Small intestine (tissue), 7 donors: Measurements from ENCODE around the gene VASH1. TPM values are rescaled to one million over a fixed set of nuclear protein-coding genes. Genes with fewer than 3 reads are reported as not detected.
A peak's percentile ranks its signal among the peaks of the same experiment; 100 is the strongest.

Source experiments
- DNase-seq, 2 donors: peaks; one replicate each; pipeline versions ENCODE4 v3.0.0 to v3.0.0-alpha.2; 2013
- FAIRE-seq: peaks from 2 replicates; lab custom pipeline; 2012; peaks lifted over from hg19 to GRCh38; lab: Jason Lieb, UNC
- H3K27ac ChIP-seq, 3 donors: one replicate each; pipeline ENCODE4 v1.5.1; 2013; ENCODE audit warnings: low read length in 2 of 3, mild to moderate bottlenecking in 2 of 3, control low read depth in 1 of 3, inconsistent platforms in 1 of 3, low read depth in 1 of 3, moderate library complexity in 1 of 3
- H3K27me3 ChIP-seq, 3 donors: one replicate each; pipeline ENCODE4 v1.6.1; 2013; ENCODE audit warnings: low read length in 3 of 3, inconsistent platforms in 1 of 3; ENCODE audit not compliant: control insufficient read depth in 3 of 3, insufficient read depth in 3 of 3
- H3K36me3 ChIP-seq, 3 donors: one replicate each; pipeline ENCODE4 v1.6.1; 2013; ENCODE audit warnings: low read length in 3 of 3, inconsistent platforms in 1 of 3, low read depth in 1 of 3, mild to moderate bottlenecking in 1 of 3, moderate library complexity in 1 of 3; ENCODE audit not compliant: control insufficient read depth in 3 of 3, insufficient read depth in 2 of 3
- H3K4me1 ChIP-seq, 3 donors: one replicate each; pipeline ENCODE4 v1.6.1; 2013; ENCODE audit warnings: low read length in 2 of 3, inconsistent platforms in 1 of 3, low read depth in 1 of 3, mild to moderate bottlenecking in 1 of 3, moderate library complexity in 1 of 3; ENCODE audit not compliant: control insufficient read depth in 3 of 3, insufficient read depth in 2 of 3
- H3K4me3 ChIP-seq, 3 donors: one replicate each; pipeline ENCODE4 v1.5.1; 2013; ENCODE audit warnings: low read length in 3 of 3, control low read depth in 1 of 3, inconsistent platforms in 1 of 3, low read depth in 1 of 3, mild to moderate bottlenecking in 1 of 3, moderate library complexity in 1 of 3
- H3K9me3 ChIP-seq, 2 donors: one replicate each; pipeline ENCODE4 v1.6.1; 2013; ENCODE audit warnings: low read depth in 1 of 2, low read length in 1 of 2; ENCODE audit not compliant: control insufficient read depth in 2 of 2, insufficient read depth in 1 of 2
- WGBS, 3 donors: extraction: QIAGEN DNeasy Blood & Tissue Kit; methylation state at CpG; one replicate each; pipeline ENCODE4 v1.1.7; 2013; 5-methylcytosine and 5-hydroxymethylcytosine counted together
- polyA plus RNA-seq, 4 donors: library from polyadenylated mRNA; stranded (reverse) in 3 of 4; unstranded in 1 of 4; fragments of 200-250 nt in 3 of 4; fragments of 120-200 nt in 1 of 4; gene quantifications; one replicate each; pipeline versions ENCODE4 v1.2.1 to v1.2.3, GENCODE V29; 2013
- donor health status: healthy with polysubstance abuse.
- donor health status: control.
- donor health status: control.
- donor health status: Bipolar disorder and iron deficiency.
- donor health status: healthy.

Gene VASH1
- polyA plus RNA-seq, 4 donors = 1.3 to 10.8 (median 5.3) TPM

DNA sequence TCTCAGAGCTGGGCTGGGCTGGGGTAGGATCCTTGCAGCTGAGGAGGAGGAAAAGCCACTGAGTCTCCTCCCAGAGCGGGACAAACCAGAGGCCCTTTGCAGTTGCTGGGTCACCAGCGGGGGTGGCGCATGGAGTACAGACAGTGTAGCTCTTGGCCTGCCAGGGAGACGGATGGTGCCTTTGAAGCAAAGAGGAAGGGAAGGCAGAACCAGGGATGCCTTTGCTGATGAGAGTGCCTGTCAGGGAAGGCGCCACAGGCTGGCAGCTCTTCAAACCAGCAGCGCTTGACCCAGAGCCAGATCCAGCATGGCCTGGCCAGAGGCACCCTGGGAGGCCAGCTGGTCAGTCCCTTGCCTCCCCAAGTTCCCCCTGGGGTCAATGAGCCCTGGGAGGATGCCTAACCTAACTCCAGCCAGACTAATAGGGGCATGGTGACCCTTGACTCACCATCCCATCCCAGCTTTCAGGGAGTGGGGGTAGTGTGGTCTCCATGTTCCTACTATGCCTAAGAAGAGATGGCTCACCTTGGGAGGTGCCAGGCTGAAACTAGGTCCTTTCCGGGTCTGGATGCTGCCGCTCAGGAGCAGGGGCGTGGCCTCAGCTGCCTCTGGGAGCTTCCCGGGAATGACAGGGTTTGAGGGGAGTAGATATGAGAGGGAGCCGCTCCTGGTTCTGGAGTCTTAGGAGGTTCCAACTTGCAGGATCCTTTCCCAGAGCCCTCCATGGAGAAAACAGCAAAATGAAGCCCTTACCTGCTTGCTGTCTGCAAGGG is 19.8 kb downstream of the VASH1 start:
- H3K36me3 ChIP-seq = peaks cover 0 to 70% (median 0%) of the 10 kb centered on the region in 3 donors
- no peak overlapping the region for H3K27ac ChIP-seq
- H3K27me3 ChIP-seq = no peaks in the 10 kb centered on the region
- no peak for FAIRE-seq
- H3K4me3 ChIP-seq = no peak overlapping the region
- H3K4me1 ChIP-seq = peaks cover 0 to 5% (median 0%) of the 10 kb centered on the region in 3 donors
- no peaks in the 10 kb centered on the region for H3K9me3 ChIP-seq
- DNase-seq = no peak
- WGBS, 3 donors = 80 to 92% (median 87%) methylated on average over 11 of the region's 11 CpGs

DNA sequence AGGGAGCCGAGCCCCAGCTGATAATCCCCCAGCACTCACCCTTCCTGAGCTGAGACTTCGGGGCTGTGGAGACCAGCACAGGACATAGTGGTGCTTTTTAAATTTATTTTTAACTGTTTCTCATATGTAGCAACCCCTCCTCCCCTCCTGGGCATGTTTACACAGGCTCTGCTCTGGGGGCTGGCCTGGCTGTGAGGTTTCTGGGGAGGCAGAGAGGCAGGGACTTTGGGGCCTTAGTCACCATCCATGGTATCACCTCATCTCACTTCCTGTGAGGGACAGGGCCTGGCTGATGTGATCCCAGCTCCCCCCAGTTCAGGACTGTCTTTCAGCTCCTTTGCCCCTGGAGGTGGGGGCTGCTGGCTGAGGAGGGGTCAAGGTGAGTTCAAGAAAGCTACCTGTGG is 20.4 kb downstream of the VASH1 start:
- H3K27ac ChIP-seq = no peak overlapping the region
- 81 to 86% (median 81%) methylated on average over 2 of the region's 2 CpGs for WGBS, 3 donors
- peaks cover 0 to 74% (median 0%) of the 10 kb centered on the region in 3 donors for H3K36me3 ChIP-seq
- FAIRE-seq (no peak), DNase-seq (no peak)
- no peak overlapping the region for H3K4me3 ChIP-seq
- no peaks in the 10 kb centered on the region for H3K27me3 ChIP-seq
- no peaks in the 10 kb centered on the region for H3K9me3 ChIP-seq
- peaks cover 0 to under 1% (median 0%) of the 10 kb centered on the region in 3 donors for H3K4me1 ChIP-seq

DNA sequence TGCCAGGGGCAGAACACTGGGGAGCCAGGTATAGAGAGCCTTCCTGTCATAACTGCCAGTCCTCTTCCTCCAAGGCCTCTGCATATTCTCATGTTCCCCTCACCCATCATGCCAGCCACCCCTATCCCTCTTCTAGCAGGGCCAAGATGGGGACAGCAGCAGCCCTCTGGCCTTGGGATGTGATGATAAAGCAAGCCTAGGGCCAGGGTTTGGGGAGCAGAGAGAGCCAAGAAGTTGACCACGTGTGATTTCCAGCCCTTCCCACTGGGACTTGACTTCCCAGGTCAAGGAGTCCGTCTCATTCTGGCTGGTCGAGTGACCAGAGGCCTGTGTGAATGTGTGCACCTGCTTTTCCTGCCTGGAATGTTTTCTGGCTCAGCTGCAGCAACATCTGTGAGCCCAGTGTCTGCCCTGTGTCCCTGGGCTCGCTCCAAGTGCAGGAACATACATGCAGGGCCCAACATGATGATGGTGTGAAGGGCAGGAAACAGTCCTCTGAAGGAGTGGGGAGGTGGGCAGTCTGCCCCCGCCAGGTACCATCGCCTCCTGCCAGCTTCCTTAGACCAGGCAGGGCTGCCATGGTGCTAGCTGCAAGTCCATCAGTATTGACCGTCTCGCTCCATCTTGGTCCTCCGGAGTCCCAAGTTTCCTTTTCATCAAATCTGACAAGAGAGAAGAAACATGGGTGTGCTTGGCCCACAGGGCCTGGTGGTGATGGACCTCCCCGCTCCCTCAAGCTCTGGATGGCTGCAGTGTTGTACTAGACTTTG is 21.0 kb downstream of the VASH1 start:
- H3K4me3 ChIP-seq = no peak overlapping the region
- H3K36me3 ChIP-seq = peaks cover 0 to 73% (median 0%) of the 10 kb centered on the region in 3 donors
- no peaks in the 10 kb centered on the region for H3K9me3 ChIP-seq
- no peak for DNase-seq
- no peak for FAIRE-seq
- H3K4me1 ChIP-seq = no peaks in the 10 kb centered on the region
- H3K27me3 ChIP-seq = no peaks in the 10 kb centered on the region
- peak overlapping the region in 1 of 3 donors; percentile 28 for H3K27ac ChIP-seq
- WGBS, 3 donors = 71 to 81% (median 74%) methylated on average over 10 of the region's 10 CpGs

DNA sequence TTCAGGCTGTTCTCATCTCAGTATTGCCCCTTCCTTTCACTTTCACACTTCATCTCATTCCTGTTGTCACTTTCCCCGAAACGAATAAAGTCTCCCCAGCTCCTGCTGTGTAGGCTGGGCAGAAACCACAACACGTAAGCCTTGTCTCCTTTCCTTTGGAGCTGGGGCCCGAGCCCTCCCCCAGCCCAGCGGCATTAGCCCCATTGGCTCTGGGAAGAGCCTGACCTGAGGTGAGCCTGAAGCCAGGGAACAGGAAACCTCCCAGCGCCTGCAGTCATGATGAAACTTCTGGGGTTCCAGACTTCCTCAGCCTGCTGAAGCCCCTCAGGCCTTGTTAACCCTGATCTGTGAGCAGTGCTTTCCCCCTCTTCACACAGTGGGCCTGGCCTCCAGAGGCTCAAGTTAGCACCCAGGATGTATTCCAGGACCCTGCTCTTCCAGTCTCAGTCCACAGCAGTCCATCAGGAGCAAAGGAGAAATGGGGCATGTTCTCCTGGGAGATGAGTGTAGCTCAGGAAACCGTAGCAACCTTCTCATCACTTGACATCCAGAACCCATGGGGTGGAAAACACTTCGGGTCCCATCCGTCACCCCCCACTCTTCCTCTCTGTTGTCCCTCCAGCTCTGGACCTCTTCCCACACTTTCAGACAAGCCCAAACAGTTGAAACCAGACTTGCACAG is 21.8 kb downstream of the VASH1 start:
- Histone ChIP-seq H3K27me3 (no peaks in the 10 kb centered on the region), H3K4me3 (no peak overlapping the region), H3K4me1 (no peaks in the 10 kb centered on the region), H3K27ac (peak overlapping the region in 1 of 3 donors; percentile 28), H3K9me3 (no peaks in the 10 kb centered on the region), H3K36me3 (peaks cover 0 to 75% (median 0%) of the 10 kb centered on the region in 3 donors)
- no peak for FAIRE-seq
- peak in 1 of 2 donors; percentile 31 for DNase-seq
- 35 to 42% (median 40%) methylated on average over 9 of the region's 9 CpGs for WGBS, 3 donors

DNA sequence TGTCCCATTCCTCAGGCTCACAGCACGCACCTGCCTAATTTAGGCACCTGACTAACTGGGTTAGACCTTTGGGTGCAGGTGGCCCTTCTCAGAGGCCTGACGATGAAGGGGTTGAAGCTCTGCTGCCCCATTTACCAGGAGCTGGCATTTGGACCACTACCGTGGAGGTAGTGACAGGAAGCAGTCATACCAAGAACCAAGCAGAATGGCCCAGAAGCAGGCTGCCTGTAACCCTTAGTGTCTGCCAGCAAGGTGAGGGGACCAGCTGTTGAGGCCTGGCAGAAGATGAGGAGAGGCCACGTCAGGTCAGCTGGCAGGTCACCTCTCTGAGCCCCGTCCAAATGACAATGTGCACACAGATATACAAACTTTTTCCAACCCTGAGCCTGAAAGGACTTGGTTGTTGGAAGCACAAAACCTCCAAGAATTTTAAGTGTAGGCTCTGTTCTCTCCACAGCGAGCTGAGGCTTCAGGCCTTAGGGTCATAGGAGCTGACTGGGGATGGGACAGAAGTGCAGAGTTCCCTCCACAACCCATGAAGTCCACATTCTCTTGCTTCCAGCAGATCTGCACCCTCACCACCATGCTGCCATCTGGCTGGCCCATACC is 23.1 kb downstream of the VASH1 start:
- no peaks in the 10 kb centered on the region for H3K27me3 ChIP-seq
- H3K27ac ChIP-seq = no peak overlapping the region
- H3K36me3 ChIP-seq = peaks cover 0 to 78% (median 5%) of the 10 kb centered on the region in 3 donors
- DNase-seq (no peak), FAIRE-seq (no peak)
- H3K9me3 ChIP-seq = no peaks in the 10 kb centered on the region
- H3K4me3 ChIP-seq = no peak overlapping the region
- no peaks in the 10 kb centered on the region for H3K4me1 ChIP-seq
- WGBS, 3 donors = 87 to 89% (median 89%) methylated on average over 6 of the region's 6 CpGs

DNA sequence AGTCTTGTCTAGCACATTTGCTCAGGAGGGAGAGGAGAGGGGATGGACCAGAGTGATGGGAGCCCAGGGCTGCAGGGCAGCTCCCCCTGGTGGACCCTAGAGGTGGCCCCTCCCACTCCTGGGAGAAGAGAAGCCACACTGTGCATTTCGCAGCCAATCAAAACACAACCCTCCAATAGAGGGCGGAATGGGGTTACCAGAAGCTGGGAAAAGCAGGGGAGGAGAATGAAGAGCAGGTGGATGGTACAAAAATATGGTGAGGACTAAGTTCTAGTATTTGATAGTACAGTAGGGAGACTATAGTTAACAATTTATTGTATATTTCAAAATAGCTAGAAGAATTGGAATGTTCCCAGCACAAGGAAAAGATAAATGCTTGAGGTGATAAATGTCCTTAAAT is 23.6 kb downstream of the VASH1 start:
- DNase-seq (peak; percentile 56 to 77), FAIRE-seq (no peak)
- Histone ChIP-seq H3K27me3 (no peaks in the 10 kb centered on the region), H3K4me3 (no peak overlapping the region), H3K4me1 (no peaks in the 10 kb centered on the region), H3K9me3 (no peaks in the 10 kb centered on the region), H3K36me3 (peaks cover 0 to 77% (median 6%) of the 10 kb centered on the region in 3 donors), H3K27ac (no peak overlapping the region)
- 41 to 68% (median 67%) methylated on average over 2 of the region's 2 CpGs for WGBS, 3 donors

DNA sequence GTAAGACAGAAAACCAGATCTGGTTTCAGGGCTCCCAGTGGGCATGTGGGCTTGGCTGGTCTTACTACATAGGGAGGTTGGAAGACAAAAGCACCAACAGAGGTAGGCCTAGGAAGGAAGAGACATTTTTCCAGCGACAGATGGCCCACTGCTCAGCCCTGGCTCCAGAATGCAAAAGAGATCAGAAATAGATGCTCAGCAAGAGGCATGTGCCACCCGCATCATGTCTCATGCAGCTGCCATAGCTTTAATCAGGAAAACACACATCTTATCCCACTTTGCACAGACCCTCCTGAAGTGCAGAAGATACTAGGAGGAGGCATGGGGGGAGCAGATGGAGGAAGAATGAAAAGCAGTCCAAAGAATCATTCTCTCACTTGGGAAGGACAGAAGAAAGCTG is 25.3 kb downstream of the VASH1 start:
- WGBS, 3 donors = 99 to 100% (median 100%) methylated on average over 2 of the region's 2 CpGs
- DNase-seq (no peak), FAIRE-seq (no peak)
- no peak overlapping the region for H3K4me3 ChIP-seq
- H3K9me3 ChIP-seq = no peaks in the 10 kb centered on the region
- no peaks in the 10 kb centered on the region for H3K27me3 ChIP-seq
- H3K36me3 ChIP-seq = peaks cover 0 to 75% (median 6%) of the 10 kb centered on the region in 3 donors
- H3K4me1 ChIP-seq = no peaks in the 10 kb centered on the region
- H3K27ac ChIP-seq = no peak overlapping the region

DNA sequence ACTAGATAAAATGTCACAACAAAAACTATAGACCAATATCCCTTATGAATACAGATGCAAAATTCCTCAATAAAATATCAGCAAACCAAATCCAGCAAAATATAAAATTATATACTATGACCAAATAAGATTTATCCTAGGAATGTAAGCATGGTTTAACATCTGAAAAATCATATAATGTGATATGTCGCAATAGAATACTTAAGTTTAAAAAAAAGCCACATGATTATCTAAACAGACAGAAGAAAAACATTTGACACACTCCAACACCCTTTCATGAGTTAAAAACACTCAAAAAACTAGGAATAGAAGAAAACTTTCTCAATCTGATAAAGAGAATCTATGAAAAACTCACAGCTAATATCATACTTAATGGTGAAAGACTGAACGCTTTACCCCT is 31.2 kb downstream of the VASH1 start:
- DNase-seq (no peak), FAIRE-seq (peak; percentile 5)
- Histone ChIP-seq H3K4me1 (no peaks in the 10 kb centered on the region), H3K4me3 (no peak overlapping the region), H3K27ac (no peak overlapping the region), H3K27me3 (no peaks in the 10 kb centered on the region), H3K9me3 (no peaks in the 10 kb centered on the region), H3K36me3 (peaks cover 0 to 44% (median 6%) of the 10 kb centered on the region in 3 donors)
- WGBS, 3 donors = 95 to 96% (median 96%) methylated on average over 2 of the region's 2 CpGs
